ENCODE measurements around the gene GALNT17.

DNA sequence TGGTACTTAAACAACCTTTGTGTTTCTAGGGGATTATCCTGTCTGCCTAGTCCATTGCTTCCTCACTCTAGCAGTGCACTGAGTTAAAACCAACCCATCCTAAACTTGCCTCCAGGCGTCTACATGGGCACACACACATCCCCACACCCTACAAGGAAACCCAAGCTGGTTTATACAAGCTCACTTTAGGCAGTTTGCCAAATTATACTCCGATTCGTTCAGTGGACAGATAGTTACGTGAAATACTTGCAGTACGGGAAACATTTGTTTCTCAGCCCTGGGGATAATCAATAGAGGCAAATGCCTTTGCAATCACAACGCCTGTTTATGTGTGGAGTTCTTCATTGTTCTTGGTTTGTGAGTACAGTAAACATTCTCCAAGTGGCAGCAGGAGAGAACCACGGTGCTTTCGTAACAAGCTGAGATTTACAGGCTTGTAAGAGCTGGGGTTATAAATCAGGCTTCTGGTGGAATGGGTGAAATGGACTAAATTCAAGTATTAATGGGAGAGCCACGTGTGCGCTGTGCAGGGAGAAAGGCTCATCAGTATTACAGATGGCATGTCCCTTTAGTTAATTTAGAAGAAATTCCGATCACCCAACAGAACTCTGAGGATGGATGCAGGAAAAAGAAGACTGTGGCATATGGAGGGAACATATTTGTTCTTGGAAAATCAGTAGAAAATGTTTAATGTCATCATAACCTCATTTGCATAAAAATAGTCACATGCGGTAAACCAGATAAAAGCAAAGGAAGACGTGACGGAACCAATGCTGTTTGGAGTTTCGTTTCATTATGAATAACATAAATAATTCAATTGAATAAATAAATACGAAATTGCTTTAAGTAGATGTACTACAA is 217.1 kb downstream of the GALNT17 start:
- no peak for TF ChIP-seq POLR2AphosphoS5 (IDR thresholded peaks at IDR 0.05; ENCODE audit: low read depth, low read length)
- TF ChIP-seq, protein P1, sequence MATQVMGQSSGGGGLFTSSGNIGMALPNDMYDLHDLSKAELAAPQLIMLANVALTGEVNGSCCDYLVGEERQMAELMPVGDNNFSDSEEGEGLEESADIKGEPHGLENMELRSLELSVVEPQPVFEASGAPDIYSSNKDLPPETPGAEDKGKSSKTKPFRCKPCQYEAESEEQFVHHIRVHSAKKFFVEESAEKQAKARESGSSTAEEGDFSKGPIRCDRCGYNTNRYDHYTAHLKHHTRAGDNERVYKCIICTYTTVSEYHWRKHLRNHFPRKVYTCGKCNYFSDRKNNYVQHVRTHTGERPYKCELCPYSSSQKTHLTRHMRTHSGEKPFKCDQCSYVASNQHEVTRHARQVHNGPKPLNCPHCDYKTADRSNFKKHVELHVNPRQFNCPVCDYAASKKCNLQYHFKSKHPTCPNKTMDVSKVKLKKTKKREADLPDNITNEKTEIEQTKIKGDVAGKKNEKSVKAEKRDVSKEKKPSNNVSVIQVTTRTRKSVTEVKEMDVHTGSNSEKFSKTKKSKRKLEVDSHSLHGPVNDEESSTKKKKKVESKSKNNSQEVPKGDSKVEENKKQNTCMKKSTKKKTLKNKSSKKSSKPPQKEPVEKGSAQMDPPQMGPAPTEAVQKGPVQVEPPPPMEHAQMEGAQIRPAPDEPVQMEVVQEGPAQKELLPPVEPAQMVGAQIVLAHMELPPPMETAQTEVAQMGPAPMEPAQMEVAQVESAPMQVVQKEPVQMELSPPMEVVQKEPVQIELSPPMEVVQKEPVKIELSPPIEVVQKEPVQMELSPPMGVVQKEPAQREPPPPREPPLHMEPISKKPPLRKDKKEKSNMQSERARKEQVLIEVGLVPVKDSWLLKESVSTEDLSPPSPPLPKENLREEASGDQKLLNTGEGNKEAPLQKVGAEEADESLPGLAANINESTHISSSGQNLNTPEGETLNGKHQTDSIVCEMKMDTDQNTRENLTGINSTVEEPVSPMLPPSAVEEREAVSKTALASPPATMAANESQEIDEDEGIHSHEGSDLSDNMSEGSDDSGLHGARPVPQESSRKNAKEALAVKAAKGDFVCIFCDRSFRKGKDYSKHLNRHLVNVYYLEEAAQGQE (IDR thresholded peaks at IDR 0.05; ENCODE audit: insufficient read depth in 1 of 2, low read depth in 2 of 2, low read length in 2 of 2): no peak
- no peak for TF ChIP-seq SIN3A (IDR thresholded peaks at IDR 0.05; ENCODE audit: borderline replicate concordance, insufficient read depth, low read length)
- no peak for TF ChIP-seq TAF1 (IDR thresholded peaks at IDR 0.05; ENCODE audit: borderline replicate concordance, insufficient read depth, low read length)
